Right cardiac atrium (tissue), 5 donors: ENCODE measurements around the gene IFI27. TPM values are rescaled to one million over a fixed set of nuclear protein-coding genes. Genes with fewer than 3 reads are reported as not detected.

Experiments used
- ATAC-seq, 2 donors: fragments of 200-7000 bp; cut with Tn5 transposase; one replicate each; pipeline versions ENCODE4 v1.8.0 to v1.9.1; 2020; ENCODE audit warnings: moderate library complexity in 2 of 2, mild to moderate bottlenecking in 1 of 2
- DNase-seq, 3 donors: peaks; one replicate each; pipeline ENCODE4 v3.0.0-alpha.2; 2020
- H3K27ac ChIP-seq: one replicate; pipeline ENCODE4 v1.5.1; 2013; ENCODE audit warnings: mild to moderate bottlenecking, low read length, control low read depth, moderate library complexity
- H3K27me3 ChIP-seq: one replicate; pipeline ENCODE4 v1.6.1; 2013; ENCODE audit not compliant: control insufficient read depth, insufficient read depth
- H3K4me1 ChIP-seq: one replicate; pipeline ENCODE4 v1.6.1; 2013; ENCODE audit warnings: low read length; ENCODE audit not compliant: control insufficient read depth, insufficient read depth
- H3K4me3 ChIP-seq: one replicate; pipeline ENCODE4 v1.5.1; 2013; ENCODE audit warnings: low read length, control low read depth
- H3K9me3 ChIP-seq: one replicate; pipeline ENCODE4 v1.6.1; 2013; ENCODE audit warnings: low read length; ENCODE audit not compliant: control insufficient read depth
- WGBS: extraction: QIAGEN DNeasy Blood & Tissue Kit; methylation state at CpG from one replicate; pipeline ENCODE4 v1.1.7; 2013; 5-methylcytosine and 5-hydroxymethylcytosine counted together
- intact Hi-C, 4 donors: fragments of 100-400 bp; cut with DNase I; formaldehyde crosslinking; loops; one replicate each; pipeline versions ENCODE4 v1.11.0 to v1.14.0; 2022 to 2023
- polyA plus RNA-seq: library from polyadenylated mRNA; stranded (reverse); fragments of 200-250 nt; gene quantifications from one replicate; pipeline ENCODE4 v1.2.3, GENCODE V29; 2013
- total RNA-seq, 4 donors: library from RNA; stranded (reverse); fragmentation: NEBNext Ultra II Directional; extraction: Animal tissue kit (Norgen Biotek cat#: 25700); gene quantifications; one replicate each; pipeline ENCODE4 v1.2.1, GENCODE V29; 2021
- donor health status: healthy with polysubstance abuse.
- donor health status: DM: no; HTN: yes; CAD: no.
- donor health status: DM: no; HTN: no; CAD: no.
- donor health status: DM: no; HTN: yes; CAD: no; lungs with severe emphysema.
- donor health status: DM: yes; HTN: yes; CAD: no.

IFI27 gene
- total and polyA plus RNA-seq, 5 donors = 70.0 to 298 (median 155) TPM

GRCh38 chr14:94102768-94103482 lies 7.6 kb upstream of the IFI27 start:
- DNase-seq (no peak), ATAC-seq (no peak)
- Histone ChIP-seq H3K9me3 (no peaks in the 10 kb centered on the region), H3K4me1 (no peaks in the 10 kb centered on the region), H3K4me3 (no peak overlapping the region), H3K27me3 (no peaks in the 10 kb centered on the region), H3K27ac (no peak overlapping the region)
- intact Hi-C loops = no loop called here
- 91% methylated on average over 8 of the region's 8 CpGs for WGBS

GRCh38 chr14:94103554-94104150 lies 6.9 kb upstream of the IFI27 start:
- no peak overlapping the region for H3K4me3 ChIP-seq
- intact Hi-C loops = no loop called here
- no peaks in the 10 kb centered on the region for H3K27me3 ChIP-seq
- no peak overlapping the region for H3K27ac ChIP-seq
- H3K4me1 ChIP-seq = no peaks in the 10 kb centered on the region
- DNase-seq (no peak), ATAC-seq (no peak)
- 52% methylated on average over 7 of the region's 7 CpGs for WGBS
- no peaks in the 10 kb centered on the region for H3K9me3 ChIP-seq

GRCh38 chr14:94104731-94105130 lies 5.8 kb upstream of the IFI27 start:
- WGBS = 71% methylated on average over 10 of the region's 10 CpGs

GRCh38 chr14:94109915-94110250 lies 653 bp upstream of the IFI27 start:
- Histone ChIP-seq H3K4me3 (no peak overlapping the region), H3K4me1 (peaks cover 12% of the 10 kb centered on the region), H3K27me3 (no peaks in the 10 kb centered on the region), H3K27ac (peak overlapping the region; percentile 84), H3K9me3 (no peaks in the 10 kb centered on the region)
- no peak for DNase-seq
- ATAC-seq = no peak
- 87% methylated on average over 2 of the region's 2 CpGs for WGBS
- intact Hi-C loops = no loop called here

More at GRCh38 chr14:94104731-94105130, 5.8 kb upstream of the IFI27 start:
- intact Hi-C loops = no loop called here
- ATAC-seq = no peak
- Histone ChIP-seq H3K4me1 (peaks cover 4% of the 10 kb centered on the region), H3K9me3 (no peaks in the 10 kb centered on the region), H3K4me3 (no peak overlapping the region), H3K27ac (no peak overlapping the region), H3K27me3 (no peaks in the 10 kb centered on the region)
- DNase-seq = no peak

- Histone ChIP-seq H3K27ac (peak overlapping the region; percentile 74), H3K27me3 (no peaks in the 10 kb centered on the region), H3K9me3 (no peaks in the 10 kb centered on the region), H3K4me3 (peak overlapping the region; percentile 58), H3K4me1 (peaks cover 18% of the 10 kb centered on the region)
- 66% methylated on average over 20 of the region's 20 CpGs for WGBS
- ATAC-seq (peak in 1 of 2 donors; percentile 49), DNase-seq (peak; percentile 56 to 73 (median 69))
- intact Hi-C loops = no loop called here
Observed at GRCh38 chr14:94111276-94112095, 950 bp downstream of the IFI27 start.

- ATAC-seq (no peak), DNase-seq (no peak)
- 80% methylated on average over 6 of the region's 6 CpGs for WGBS
- Histone ChIP-seq H3K27me3 (no peaks in the 10 kb centered on the region), H3K4me1 (peaks cover 18% of the 10 kb centered on the region), H3K9me3 (no peaks in the 10 kb centered on the region), H3K27ac (peak overlapping the region; percentile 11), H3K4me3 (peak overlapping the region; percentile 58)
- intact Hi-C loops = no loop called here
Observed at GRCh38 chr14:94112513-94113063, 2.1 kb downstream of the IFI27 start.

- intact Hi-C loops = no loop called here
- H3K27ac ChIP-seq = peak overlapping the region; percentile 49
Observed at GRCh38 chr14:94113073-94113472, 2.5 kb downstream of the IFI27 start.

GRCh38 chr14:94113490-94113889 lies 3.0 kb downstream of the IFI27 start:
- intact Hi-C loops = no loop called here
- WGBS = 45% methylated on average over 6 of the region's 6 CpGs
- peak overlapping the region; percentile 10 for H3K27ac ChIP-seq
- no peaks in the 10 kb centered on the region for H3K9me3 ChIP-seq
- peaks cover 18% of the 10 kb centered on the region for H3K4me1 ChIP-seq
- H3K4me3 ChIP-seq = no peak overlapping the region
- no peaks in the 10 kb centered on the region for H3K27me3 ChIP-seq
- ATAC-seq (no peak), DNase-seq (peak; percentile 51 to 77 (median 69))

More at GRCh38 chr14:94113073-94113472, 2.5 kb downstream of the IFI27 start:
- ATAC-seq (no peak), DNase-seq (no peak)
- Histone ChIP-seq H3K4me1 (peaks cover 18% of the 10 kb centered on the region), H3K27me3 (no peaks in the 10 kb centered on the region), H3K9me3 (no peaks in the 10 kb centered on the region), H3K4me3 (peak overlapping the region; percentile 58)
- WGBS = 62% methylated on average over 7 of the region's 7 CpGs

- no peaks in the 10 kb centered on the region for H3K27me3 ChIP-seq
- H3K27ac ChIP-seq = peak overlapping the region; percentile 16
- ATAC-seq = no peak
- no peaks in the 10 kb centered on the region for H3K9me3 ChIP-seq
- no peak for DNase-seq
- intact Hi-C loops = no loop called here
- WGBS = 74% methylated on average over 5 of the region's 5 CpGs
- H3K4me1 ChIP-seq = peaks cover 18% of the 10 kb centered on the region
- no peak overlapping the region for H3K4me3 ChIP-seq
Observed at GRCh38 chr14:94113908-94114588, 3.5 kb downstream of the IFI27 start.

GRCh38 chr14:94114589-94115057 lies 4.1 kb downstream of the IFI27 start:
- WGBS = 64% methylated on average over 5 of the region's 5 CpGs
- DNase-seq (no peak), ATAC-seq (no peak)
- Histone ChIP-seq H3K27me3 (no peaks in the 10 kb centered on the region), H3K27ac (peak overlapping the region; percentile 77), H3K4me3 (no peak overlapping the region), H3K4me1 (peaks cover 15% of the 10 kb centered on the region), H3K9me3 (peaks cover 2% of the 10 kb centered on the region)
- intact Hi-C loops = no loop called here
